ENCODE measurements around the gene NECTIN4.

Gene NECTIN4

DNA sequence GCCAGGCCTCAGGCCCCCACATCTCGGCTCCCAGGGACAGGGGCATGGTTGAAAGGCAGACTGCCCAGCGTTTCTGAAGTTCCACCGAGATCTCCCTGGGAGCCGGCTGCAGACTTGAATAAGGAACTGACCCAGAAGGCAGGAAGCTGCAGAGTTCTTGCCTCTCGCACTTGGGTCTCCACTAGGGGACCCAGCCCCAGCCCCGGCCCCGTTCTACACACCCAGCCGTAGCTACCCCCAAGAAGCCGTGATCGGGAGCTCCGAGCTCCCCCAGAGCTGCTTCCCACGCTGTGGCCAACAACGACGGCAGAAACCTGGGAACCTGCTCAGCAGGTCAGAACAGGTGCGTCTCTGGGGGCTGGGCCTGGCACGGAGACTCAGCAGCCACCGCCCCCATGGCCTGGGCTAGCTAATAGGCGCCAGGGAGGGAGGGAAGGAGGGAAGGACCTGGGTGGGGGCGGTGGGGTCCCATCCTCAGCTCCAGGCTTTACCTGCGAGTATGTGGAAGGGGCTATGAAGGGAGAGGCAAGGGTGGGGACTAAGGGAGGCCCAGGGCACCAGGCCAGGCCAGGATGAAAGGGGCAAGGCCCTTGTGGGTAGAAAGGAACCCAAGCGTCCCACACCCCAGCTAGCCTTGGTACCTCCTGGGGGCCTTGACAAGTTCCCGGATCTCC, at the start of gene NECTIN4:
TSS of gene NECTIN4 (minus strand) at position 308 of the 674 bp plus-strand sequence. CDS start at position 46, 262 bp downstream.
- DNase-seq (ENCODE audit: low spot score), result no peak

GRCh38 chr1:161138431-161138830, 49.1 kb upstream of the NECTIN4 start:
- no peak for DNase-seq (ENCODE audit: low spot score)

DNA sequence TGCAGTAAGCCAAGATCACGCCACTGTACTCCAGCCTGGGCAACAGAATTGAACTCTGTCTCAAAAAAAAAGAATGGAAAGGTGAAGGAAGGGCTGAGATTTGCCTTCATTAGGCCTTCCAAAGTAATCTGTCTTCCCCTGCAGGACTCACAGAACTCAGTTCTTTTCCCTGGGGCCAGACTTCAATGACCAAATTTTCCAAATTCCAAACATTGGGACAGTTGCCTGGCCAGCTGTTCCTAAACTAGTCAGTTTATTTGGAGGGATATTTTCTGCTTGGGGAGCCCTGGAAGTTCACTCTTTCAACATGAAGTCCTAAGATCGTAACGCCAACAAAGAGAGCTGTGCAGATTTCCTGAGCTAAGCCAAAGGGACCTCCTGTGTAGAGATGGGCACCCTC, 48.5 kb upstream of the NECTIN4 start:
- no peak for DNase-seq (ENCODE audit: low spot score)

- DNase-seq (ENCODE audit: low spot score), result peak; percentile 57
Observed at GRCh38 chr1:161133220-161133740, 43.9 kb upstream of the NECTIN4 start.

- DNase-seq (ENCODE audit: low spot score), result peak; percentile 98
Observed at GRCh38 chr1:161132410-161133219, 43.3 kb upstream of the NECTIN4 start, which contains the start of gene DEDD. TSS of gene DEDD (minus strand) at chr1:161132667. CDS start at chr1:161124462, 8,205 bp downstream.

GRCh38 chr1:161131523-161132409, 42.4 kb upstream of the NECTIN4 start:
- peak; percentile 38 for DNase-seq (ENCODE audit: low spot score)

DNA sequence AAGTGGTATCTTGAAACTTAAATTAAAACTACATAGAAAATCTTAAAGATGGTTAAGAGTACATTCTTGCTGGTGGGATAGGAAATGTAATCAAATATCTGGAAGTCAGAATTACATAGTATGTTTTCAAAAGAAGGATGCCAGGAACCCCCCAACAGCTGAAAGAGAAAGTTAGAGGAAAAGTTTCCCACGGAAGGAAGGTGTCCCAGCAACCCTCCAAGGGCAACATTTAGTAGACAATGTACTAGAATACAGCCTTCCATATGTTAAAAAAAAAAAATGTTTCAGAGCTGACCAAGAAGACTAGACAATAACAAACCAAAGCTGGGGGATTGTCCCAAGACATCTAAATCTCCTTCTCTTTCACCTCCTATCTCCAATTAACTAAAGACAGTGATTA, 40.9 kb upstream of the NECTIN4 start:
- no peak for DNase-seq (ENCODE audit: low spot score)

DNA sequence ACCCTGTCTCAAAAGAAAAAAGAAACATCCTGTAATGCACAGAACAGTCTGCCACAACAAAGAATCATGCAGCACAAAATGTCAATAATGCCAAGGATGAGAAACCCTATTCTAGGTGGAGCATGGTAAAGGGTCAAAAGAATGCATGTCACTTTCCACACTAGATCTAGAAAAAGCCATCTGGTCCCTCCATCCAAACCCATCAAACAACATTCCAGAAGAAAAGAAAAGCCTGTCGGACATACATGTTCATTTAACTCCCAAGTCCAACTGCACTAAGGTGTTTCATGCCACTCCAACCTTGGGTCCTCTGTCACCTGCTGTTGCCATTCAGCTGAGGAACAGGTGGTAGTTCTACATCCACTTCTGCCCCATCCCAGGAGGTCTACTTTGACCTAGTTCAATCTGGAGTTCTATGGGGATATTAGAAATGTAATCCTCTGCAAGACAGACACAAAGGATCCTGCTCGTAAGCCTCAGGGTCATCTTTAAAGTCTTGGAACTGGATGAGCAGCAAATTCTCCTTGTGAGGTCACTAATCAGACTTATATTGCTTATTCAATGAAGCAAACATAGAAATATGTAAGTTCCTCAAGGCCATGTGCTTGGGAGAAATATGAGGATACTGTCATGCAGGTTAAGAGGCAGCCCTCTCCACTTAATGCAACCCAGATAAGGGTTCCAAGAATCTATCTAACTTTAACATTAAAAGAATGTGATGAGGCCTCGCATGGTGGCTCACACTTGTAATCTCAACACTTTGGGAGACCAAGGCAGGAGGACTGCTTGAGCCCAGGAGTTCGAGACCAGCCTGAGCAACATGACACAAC, 39.4 kb upstream of the NECTIN4 start:
- DNase-seq (ENCODE audit: low spot score), result no peak

DNA sequence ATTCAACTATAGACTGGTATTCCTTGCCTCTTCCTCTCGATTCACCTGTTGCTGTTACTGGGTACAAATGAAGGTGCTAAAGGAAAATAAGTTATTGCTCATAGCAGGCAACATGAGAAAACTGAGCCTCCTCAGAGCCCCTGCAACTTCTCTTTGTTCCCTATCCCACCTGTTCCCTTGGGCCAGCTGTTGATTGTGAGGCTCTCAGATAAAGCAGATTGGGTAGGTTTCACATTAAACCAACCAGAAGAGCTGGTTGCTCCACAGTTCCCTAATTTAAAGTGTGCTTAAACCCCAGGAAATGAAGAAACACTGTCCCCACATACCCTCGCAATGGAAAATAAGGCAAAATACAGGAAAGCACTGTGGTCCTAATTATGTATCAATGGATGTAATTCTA, 38.3 kb upstream of the NECTIN4 start:
- no peak for DNase-seq (ENCODE audit: low spot score)

DNA sequence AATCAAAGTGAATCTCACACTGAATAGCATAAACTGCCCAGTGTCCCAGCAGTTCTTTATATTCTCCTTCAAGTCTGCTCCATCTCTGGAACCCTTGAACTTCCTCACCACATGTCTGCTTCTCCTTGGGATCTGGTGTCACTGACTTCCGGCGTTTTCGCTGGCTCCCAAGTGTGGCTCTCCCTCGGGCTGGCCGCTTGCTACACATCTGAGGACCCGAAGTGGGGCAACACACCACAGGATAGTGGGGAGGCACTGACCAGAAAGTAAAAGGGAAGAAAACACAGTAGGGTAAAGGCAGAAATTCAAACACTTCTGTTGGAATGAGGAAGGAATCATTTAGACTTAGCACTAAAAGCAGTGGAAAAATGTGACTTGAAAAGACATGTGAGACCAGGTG, 33.6 kb upstream of the NECTIN4 start:
- no peak for DNase-seq (ENCODE audit: low spot score)

DNA sequence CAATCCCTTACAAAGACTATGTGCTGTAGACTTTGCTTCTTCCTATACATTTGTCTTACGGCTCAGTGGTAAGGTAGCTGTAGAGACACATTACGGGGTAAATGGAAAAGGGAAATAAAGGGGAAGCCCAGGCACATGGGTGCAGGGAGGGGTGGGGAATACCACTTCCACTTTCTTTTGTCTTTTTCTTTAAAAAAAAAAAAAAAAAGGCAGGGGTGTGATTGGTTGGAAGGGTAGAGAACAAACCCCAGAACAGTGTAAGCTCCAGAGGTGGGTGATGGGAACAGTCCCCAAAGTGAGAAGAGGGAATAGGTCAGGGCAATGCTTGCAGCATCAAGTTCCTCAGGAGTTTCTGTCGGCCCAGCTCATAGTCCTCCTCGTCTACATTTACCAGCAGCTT, 32.5 kb upstream of the NECTIN4 start:
- DNase-seq (ENCODE audit: low spot score), result no peak

- DNase-seq (ENCODE audit: low spot score), result no peak
Observed at GRCh38 chr1:161121042-161121650, 31.8 kb upstream of the NECTIN4 start.

GRCh38 chr1:161119092-161119903, 29.9 kb upstream of the NECTIN4 start:
- peak; percentile 96 for DNase-seq (ENCODE audit: low spot score)

DNA sequence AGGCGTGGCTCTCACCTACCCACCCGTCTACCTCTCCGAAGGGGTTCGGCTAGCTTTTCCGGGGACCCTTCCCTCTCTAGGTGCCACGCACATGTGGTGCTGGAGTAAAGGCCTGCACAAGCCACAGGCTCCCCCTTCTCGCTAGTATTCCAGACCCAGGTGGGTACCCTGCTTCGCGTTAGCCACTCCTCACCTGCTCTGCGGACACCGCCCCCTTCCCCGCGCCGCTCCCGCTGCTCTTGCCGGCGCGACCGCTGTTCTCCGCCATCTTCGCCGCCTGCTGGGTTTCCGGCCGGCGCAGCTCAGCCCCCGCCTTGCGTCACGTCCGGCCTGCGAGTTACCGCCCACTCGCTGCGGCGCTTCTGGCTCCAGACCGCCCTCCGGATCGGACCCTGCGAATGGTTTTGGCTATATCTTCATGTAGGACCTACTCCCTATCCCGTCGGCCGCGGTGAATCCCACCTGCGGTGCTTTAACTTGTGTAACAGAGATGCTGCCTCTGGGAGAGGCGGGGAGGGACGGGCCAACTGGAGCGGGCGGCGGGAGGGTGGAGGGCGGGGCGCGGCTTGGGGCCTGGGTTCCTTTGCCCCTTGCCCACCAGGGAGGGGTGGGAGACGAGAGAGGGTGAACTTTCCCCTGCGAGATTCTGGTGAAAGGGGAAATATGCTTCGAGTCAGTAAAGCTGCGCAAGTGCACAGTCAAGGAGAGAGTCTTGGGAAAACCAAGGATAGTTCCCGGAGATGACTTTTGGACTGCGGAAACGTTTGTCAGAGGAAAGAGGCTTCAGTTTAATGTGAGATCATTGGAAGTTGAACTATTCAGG, 28.6 kb upstream of the NECTIN4 start, which contains the start of the genes NIT1 and PFDN2:
TSS of gene NIT1 (plus strand) at position 347 of the 823 bp plus-strand sequence. CDS start at position 419, 72 bp downstream.
TSS of gene PFDN2 (minus strand) at position 279 of the 823 bp plus-strand sequence. CDS start at position 268, 11 bp downstream.
- DNase-seq (ENCODE audit: low spot score), result peak; percentile 94

- peak; percentile 74 for DNase-seq (ENCODE audit: low spot score)
Observed at GRCh38 chr1:161115961-161116360, 26.6 kb upstream of the NECTIN4 start.

- peak; percentile 100 for DNase-seq (ENCODE audit: low spot score)
Observed at GRCh38 chr1:161115132-161115711, 25.9 kb upstream of the NECTIN4 start.

- DNase-seq (ENCODE audit: low spot score), result peak; percentile 58
Observed at GRCh38 chr1:161114556-161114955, 25.2 kb upstream of the NECTIN4 start.

DNA sequence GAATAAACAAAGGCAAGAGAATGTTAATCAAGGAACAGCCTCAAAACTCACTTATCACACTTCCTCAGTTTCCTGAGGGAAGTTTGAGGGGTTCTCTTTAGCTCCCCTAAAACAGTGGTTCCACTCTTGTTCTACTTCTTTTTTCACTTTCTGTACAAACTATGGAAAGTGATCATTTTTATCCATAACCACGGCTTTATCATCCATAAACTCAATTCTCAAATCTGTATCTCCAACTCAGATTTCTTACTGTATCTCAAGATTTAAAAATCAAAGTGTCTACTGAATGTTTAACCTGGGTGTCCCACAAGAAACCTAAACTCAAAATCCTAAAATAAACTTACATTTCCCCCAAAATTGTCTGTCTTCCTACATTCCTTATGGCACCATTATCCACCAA, 24.6 kb upstream of the NECTIN4 start:
- no peak for DNase-seq (ENCODE audit: low spot score)

Measured in RKO (cell line).